Activated B cell treated with CpG ODN at 0.5 μM for 24 hours (primary cell): ENCODE data around the gene COQ4. TPM values are rescaled to one million over a fixed set of nuclear protein-coding genes. Genes with fewer than 3 reads are reported as not detected.

Experiments used
- ATAC-seq: fragments of 200-7000 bp; cut with Tn5 transposase; one replicate; pipeline ENCODE4 v1.10.0; 2021; ENCODE audit warnings: low read depth, mild to moderate bottlenecking, moderate library complexity
- CTCF ChIA-PET: fragments of 350-600 bp; sonication (Branson Sonifier 250); formaldehyde crosslinking; loops from one replicate; lab custom pipeline; 2021; ENCODE audit warnings: antibody characterized with exemption; lab: Charles Lee
- POLR2A ChIA-PET: fragments of 350-600 bp; sonication (Branson Sonifier 250); formaldehyde crosslinking; loops from one replicate; lab custom pipeline; 2021; ENCODE audit warnings: antibody characterized with exemption; lab: Charles Lee
- DNase-seq: peaks from one replicate; pipeline ENCODE4 v3.0.0; 2022
- H3K27ac Mint-ChIP-seq: one replicate; pipeline ENCODE4 v1.8.0; 2020; ENCODE audit warnings: mixed read lengths
- H3K27me3 Mint-ChIP-seq: one replicate; pipeline ENCODE4 v1.8.0; 2021; ENCODE audit warnings: mixed read lengths
- H3K36me3 Mint-ChIP-seq: one replicate; pipeline ENCODE4 v1.8.0; 2021; ENCODE audit warnings: low read depth, mixed read lengths
- H3K4me1 Mint-ChIP-seq: one replicate; pipeline ENCODE4 v1.8.0; 2021; ENCODE audit warnings: mixed read lengths
- H3K4me3 Mint-ChIP-seq: one replicate; pipeline ENCODE4 v1.8.0; 2020; ENCODE audit warnings: mild to moderate bottlenecking, mixed read lengths
- H3K9me3 Mint-ChIP-seq: one replicate; pipeline ENCODE4 v1.8.0; 2020; ENCODE audit warnings: mixed read lengths
- intact Hi-C: fragments of 100-400 bp; cut with micrococcal nuclease; formaldehyde crosslinking; loops from one replicate; pipeline ENCODE4 v1.15.1; 2024
- total RNA-seq: library from RNA; stranded (reverse); gene quantifications from 2 replicates; pipeline ENCODE4 v1.2.3, GENCODE V29; 2022
- TF ChIP-seq, protein P1 (sequence below): fragments of 200-600 bp; IDR thresholded peaks from one replicate; pipeline ENCODE4 v1.8.0; 2022; ENCODE audit warnings: antibody characterized with exemption, mild to moderate bottlenecking

The COQ4 gene
- total RNA-seq, 1 donor from 2014 or later = 45.6 TPM

DNA sequence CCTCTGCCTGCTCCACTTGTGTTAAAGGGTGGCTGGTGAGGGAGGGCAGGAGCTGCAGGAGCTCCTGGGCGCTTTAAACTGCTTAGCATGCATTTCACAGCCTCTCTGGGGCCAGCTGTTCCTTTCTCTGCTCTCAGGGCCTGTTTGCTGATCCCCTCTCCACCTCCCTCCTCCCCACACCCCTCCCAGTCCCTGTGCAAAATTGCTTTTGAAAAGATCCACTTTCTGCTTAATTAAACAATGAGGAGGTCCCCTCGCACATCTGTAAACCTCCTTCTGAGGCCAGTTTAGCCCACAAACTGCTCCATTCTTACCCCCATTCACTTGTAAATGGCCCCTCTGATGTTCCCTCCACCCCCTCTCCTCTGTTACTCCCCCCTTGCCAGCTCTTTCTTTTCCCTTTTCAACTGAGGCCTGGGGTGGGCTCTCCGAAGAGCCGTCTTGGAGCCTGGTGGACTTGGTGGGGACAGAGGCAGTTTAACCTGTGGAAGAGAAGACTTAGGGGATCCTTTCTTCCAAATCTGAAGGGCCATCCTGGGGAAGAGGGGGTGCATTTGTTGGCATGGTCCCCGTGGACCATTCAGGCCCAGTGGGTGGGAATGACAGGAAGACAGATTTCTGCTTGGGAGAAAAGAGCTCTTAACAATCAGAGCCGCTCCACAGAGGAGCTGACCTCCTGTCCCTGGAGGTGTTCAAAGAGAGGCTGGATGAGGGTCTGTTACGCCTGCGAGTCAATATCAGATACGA, 60.5 kb downstream of the COQ4 start:
- intact Hi-C loops = no loop called here
- no peak for ATAC-seq
- peaks cover 77% of the 10 kb centered on the region for H3K36me3 Mint-ChIP-seq
- H3K27me3 Mint-ChIP-seq = no peaks in the 10 kb centered on the region
- no peak for DNase-seq
- TF ChIP-seq, protein P1, sequence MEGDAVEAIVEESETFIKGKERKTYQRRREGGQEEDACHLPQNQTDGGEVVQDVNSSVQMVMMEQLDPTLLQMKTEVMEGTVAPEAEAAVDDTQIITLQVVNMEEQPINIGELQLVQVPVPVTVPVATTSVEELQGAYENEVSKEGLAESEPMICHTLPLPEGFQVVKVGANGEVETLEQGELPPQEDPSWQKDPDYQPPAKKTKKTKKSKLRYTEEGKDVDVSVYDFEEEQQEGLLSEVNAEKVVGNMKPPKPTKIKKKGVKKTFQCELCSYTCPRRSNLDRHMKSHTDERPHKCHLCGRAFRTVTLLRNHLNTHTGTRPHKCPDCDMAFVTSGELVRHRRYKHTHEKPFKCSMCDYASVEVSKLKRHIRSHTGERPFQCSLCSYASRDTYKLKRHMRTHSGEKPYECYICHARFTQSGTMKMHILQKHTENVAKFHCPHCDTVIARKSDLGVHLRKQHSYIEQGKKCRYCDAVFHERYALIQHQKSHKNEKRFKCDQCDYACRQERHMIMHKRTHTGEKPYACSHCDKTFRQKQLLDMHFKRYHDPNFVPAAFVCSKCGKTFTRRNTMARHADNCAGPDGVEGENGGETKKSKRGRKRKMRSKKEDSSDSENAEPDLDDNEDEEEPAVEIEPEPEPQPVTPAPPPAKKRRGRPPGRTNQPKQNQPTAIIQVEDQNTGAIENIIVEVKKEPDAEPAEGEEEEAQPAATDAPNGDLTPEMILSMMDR = no peak
- H3K27ac Mint-ChIP-seq = no peak overlapping the region
- POLR2A ChIA-PET = no interaction called here
- CTCF ChIA-PET = interaction anchor here (0.7 to 1.5 kb wide), 2 partner anchors 21 to 88 kb away, joined by 3 to 4 read pairs; no protein-coding TSS in a partner anchor
- H3K4me1 Mint-ChIP-seq = no peaks in the 10 kb centered on the region
- H3K4me3 Mint-ChIP-seq = no peak overlapping the region
- no peaks in the 10 kb centered on the region for H3K9me3 Mint-ChIP-seq

Other genes starting within 250 kb of the COQ4 start
- 86.7 and 89.2 TPM in 2 replicates for gene PTGES2, start 195.1 kb upstream of the COQ4 start, total RNA-seq
- not detected in 2 replicates for gene LCN2, start 173.4 kb upstream of the COQ4 start, total RNA-seq
- gene BBLN, start 162.6 kb upstream of the COQ4 start, total RNA-seq = 47.7 and 53.6 TPM in 2 replicates
- gene CIZ1, start 131.3 kb upstream of the COQ4 start, total RNA-seq = 142 and 160 TPM in 2 replicates
- gene DNM1, start 119.5 kb upstream of the COQ4 start, total RNA-seq = 0.81 and 0.86 TPM in 2 replicates
- 46.0 and 53.5 TPM in 2 replicates for gene GOLGA2, start 46.8 kb upstream of the COQ4 start, total RNA-seq
- gene SWI5, start 46.6 kb upstream of the COQ4 start, total RNA-seq = 7.2 and 10.4 TPM in 2 replicates
- gene TRUB2, start 392 bp upstream of the COQ4 start, total RNA-seq = 28.0 and 32.6 TPM in 2 replicates
- gene SLC27A4, start 17.7 kb downstream of the COQ4 start, total RNA-seq = 13.6 and 14.4 TPM in 2 replicates
- gene URM1, start 48.5 kb downstream of the COQ4 start, total RNA-seq = 55.8 and 65.1 TPM in 2 replicates
- gene CERCAM, start 98.0 kb downstream of the COQ4 start, total RNA-seq = 1.7 TPM in 2 replicates
- 41.2 and 45.7 TPM in 2 replicates for gene ODF2, start 133.2 kb downstream of the COQ4 start, total RNA-seq
- gene GLE1, start 181.9 kb downstream of the COQ4 start, total RNA-seq = 28.8 and 31.8 TPM in 2 replicates
- gene SPTAN1, start 229.7 kb downstream of the COQ4 start, total RNA-seq = 208 and 237 TPM in 2 replicates